GM18511 (cell line): ENCODE data around the gene ACTBL2.
"Not testable (repeated sequence)": the region's sequence is repeated elsewhere in the genome, so short reads cannot be mapped to it uniquely, and the experiment has no call there.

Source experiments
- ATAC-seq: cut with Tn5 transposase; IDR thresholded peaks from one replicate; pipeline ENCODE4 v1.9.1; 2021; ENCODE audit warnings: mild to moderate bottlenecking, moderate library complexity; ENCODE audit not compliant: unreplicated experiment

ACTBL2 gene

GRCh38 chr5:57482671-57483106 is at the start of gene ACTBL2:
Gene ACTBL2 (minus strand): TSS chr5:57482811. CDS start chr5:57482707, 104 bp downstream.
- ATAC-seq, result no peak

DNA sequence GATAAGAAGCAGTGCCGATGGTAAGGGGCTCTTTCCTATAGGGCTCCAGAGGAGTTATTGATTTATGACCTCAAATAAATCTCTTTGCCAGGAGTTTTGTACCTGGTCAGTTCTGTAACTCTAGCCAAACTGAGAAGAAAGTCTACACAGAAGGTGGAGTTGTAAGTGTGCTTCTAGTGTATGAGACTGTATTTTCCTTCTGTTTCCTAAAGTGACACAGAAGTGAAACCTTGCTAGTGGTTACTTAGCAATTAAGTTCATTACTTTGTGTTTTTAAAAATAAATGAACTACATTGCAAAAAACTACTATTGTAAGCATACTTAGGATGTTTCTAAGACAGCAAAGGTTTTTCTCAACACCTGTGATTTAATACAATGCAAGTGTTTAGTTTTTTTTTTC is 48.7 kb upstream of the ACTBL2 start:
- peak; percentile 71 for ATAC-seq

DNA sequence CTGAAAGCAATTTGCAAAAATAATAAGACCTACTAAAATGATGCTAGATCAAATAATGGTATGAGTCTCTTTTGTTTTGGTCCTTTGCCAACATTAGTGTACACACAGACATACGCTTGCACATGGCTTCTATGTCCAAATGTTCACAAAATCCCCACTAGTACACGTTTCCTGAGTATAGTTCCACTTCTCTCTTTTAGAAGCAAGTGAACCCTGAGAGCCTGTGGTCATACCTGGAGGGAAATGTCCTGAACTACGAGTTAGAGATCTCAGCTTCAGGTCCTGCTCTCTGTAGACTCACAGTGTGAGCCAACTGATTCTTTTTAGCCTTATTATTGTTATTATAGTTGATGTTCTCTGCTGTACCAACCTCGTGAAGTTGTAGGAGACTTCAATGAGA is 47.3 kb upstream of the ACTBL2 start:
- peak; percentile 70 for ATAC-seq

- ATAC-seq, result no peak
These were observed 45.3 kb upstream of the ACTBL2 start for GRCh38 chr5:57527870-57528269.

GRCh38 chr5:57524348-57525060 is 41.9 kb upstream of the ACTBL2 start:
- no peak for ATAC-seq

DNA sequence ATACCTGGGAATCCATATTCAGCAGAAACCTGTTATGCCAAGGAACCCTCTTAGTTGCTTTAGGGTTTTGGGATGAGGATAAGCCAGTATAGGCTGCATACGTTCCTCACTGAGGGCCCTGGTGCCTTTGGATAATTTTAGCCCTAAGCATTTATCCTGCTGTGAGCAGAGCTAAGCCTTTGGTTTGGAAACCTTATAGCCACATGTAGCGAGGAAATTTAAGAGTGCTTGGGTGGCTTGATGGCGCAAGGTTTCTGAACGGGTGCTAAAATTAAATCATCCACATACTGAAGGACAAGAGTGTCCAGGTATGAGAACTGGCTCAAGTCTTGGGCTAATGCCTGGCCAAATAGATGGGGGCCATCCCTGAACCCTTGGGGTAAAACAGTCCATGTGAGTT is 39.9 kb upstream of the ACTBL2 start:
- ATAC-seq, result not testable (repeated sequence)

- ATAC-seq, result not testable (repeated sequence)
These were observed 35.8 kb upstream of the ACTBL2 start for GRCh38 chr5:57518415-57518814.

- no peak for ATAC-seq
These were observed 34.6 kb upstream of the ACTBL2 start for GRCh38 chr5:57517250-57517649.

DNA sequence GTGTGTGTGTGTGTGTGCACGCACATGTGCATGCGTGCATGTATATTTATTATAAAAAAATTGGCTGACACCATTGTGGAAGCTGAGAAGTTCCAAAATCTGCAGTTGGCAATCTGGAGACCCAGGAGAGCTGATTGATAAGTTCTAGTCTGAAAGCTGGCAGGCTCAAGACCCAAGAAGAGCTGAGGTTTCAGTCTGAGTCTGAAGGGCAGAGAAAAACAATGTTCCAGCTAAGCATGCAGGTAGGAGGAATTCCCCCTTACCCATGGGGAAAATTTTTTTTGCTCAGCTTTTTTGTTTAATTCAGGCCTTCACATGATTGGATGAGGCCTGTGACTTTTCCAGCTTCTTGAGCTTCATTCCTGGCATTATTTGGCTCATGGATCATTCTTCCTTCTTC is 31.2 kb upstream of the ACTBL2 start:
- peak; percentile 70 for ATAC-seq

DNA sequence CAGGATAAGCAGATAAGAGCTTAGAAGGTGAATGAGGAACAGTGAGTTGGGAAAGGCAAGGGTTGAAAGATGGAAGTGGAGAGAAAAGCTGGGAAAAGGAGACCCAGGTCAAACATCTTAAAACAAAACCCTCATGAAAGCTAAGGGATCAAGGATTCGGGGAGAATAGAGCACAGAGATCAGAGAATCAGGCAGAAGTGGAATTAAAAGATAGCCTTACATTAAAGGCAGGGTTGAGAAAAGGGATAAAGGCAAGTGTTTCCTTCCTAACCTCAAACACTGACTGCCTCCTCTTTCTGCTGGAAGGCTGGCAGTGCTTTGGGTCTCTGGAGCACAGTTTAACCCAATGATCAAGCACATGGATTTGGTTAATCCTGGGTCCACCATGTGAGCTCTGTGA is 28.7 kb upstream of the ACTBL2 start:
- ATAC-seq, result no peak

DNA sequence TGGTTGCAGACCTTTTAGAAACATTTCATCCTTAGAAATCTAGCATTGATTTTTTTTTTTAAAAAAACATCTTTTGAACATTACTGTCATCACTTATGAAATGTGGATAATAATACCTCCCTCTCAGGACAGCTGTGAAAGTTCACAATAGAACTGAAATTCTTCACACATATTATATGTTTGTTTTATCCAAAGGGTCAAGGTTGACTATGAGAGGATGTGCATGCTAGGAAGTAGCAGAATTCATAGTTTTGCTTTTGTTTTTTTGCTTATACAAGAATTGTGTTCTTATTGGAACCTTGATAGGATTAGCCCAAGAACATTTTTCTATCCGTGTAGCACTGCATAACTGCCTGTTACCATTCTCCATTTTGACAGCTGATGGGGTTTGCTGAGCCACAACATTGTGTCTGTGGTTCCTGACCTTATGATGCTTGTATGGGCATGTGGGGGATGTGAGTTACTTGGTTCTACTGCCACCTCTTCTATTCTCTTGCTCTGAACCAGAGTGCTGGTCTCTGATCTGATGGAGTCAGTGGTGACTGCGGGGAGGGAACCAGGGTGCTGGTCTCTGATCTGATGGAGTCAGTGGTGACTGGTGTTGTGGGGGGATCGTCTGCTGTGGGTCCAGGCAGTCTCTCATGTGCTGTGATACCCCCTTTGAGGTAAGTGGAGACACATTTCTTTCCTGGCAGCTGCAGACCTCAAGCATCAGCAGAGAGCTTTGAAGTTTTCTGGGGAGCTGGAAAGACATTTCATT is 27.1 kb upstream of the ACTBL2 start:
- no peak for ATAC-seq

- ATAC-seq, result no peak
These were observed 25.6 kb upstream of the ACTBL2 start for GRCh38 chr5:57508211-57508610.

DNA sequence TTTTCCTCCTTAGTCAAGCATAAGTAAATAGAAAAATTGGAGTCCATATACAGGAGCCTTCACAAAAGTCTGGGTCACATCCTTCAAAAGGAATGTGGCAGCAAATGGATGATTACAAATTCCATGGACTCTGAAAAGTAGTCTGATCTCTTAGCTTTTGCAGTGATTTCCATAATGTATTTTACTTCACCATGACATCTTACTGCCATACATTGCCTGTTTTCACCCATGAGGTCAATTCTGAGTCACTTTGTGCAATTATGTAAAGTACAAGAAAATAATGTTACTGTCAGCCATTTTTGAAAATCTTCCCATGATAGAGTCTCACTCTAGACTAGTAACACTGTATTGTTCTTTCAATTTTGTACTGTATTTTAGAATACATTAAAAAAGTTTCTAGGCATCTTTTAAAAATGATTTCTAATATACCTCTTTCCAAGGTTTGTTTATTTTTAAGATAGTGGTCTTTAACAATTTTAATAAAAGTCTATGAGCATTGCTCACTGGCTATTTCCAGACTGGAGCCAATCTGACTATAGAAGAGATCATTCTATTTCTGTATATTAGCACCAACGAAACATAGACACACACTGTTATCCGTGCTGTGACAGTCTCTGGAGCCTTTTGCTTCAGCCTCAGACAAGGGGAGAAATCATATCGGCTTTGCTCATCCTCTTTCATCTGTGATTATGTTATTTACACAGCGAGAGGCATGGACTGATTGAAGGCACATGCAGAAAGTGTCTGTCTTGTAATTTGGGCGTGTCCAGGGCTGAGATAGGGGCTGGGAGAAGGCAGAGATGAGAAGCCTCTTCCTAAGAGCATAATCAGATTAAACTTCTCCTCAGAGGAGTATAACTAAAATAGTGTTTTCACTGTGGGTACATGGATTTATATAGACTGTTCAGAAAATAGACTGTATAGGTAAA is 22.9 kb upstream of the ACTBL2 start:
- ATAC-seq, result no peak

DNA sequence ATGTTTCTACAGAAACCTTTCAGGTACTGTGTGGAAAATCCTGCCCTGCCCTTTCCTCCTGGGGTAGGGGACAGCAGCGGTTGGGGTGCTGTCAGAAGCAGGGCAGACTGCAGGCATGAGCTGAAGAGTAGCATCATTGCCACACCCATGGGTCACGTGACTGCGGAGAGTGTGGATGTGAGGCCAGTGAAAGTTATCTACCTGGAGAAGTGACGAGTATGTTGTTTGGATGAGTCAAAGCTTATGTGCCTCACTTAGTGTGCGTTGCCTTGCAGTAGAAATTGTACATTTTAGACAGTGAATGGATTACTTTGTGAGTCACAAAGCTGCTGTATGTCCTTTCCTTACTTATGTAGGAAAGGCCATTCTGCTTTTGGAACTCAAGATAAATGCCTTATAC is 21.7 kb upstream of the ACTBL2 start:
- no peak for ATAC-seq

DNA sequence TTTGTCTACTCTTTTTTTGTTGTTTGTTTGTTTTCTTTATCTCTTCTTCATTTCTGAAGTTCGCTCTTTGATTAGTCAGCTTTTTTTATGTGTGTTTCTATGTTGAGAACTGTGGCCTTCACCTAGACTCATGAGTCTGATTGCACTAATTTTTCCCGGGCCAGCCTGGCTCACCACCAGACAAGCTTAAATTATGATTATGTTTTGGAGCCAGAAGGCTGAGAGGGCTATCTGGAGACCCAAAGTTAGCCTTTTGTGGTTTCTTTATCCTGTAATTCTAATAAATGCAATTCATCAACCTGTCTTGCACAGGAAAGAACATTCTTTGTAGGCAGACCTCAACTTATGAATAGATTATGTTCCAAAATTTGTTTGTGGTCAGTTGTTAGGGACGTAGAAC is 20.8 kb upstream of the ACTBL2 start:
- ATAC-seq, result no peak

DNA sequence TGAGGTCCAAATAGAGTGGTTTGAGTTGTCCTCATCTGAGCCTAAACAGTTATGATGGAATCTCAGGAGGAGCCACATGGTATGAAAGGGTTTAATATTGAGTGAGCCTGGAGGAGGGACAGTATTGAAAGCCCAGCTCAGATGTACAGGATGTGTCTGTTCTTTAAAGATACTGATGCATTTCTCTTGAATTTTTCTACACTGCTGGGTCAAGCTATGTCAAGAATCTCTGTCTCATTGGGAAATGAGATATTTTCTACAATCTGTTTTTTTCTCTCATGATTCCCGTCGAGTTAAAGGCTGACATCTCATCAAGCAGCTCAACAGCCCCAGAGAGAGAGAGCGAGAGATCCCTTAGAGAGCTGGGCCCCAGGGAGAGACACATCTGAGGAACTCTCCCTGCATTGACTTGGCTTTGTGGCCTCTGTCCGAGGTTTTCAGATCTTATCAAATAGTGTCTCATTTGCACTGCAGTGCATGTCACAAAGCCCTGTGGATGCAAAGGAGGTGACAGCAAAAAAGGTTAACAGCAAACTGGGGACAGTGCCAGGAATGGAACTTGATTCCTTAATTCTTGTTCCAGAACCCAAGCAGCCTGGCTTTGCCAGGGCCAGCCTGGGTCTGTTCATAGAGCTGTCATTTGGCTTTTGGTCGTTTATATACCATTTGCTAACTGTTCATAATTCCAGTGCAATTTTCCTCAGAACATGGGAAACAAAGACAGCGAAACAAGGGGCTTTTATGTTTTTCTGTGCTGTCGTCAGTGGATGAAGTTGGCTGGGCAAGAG is 19.0 kb upstream of the ACTBL2 start:
- no peak for ATAC-seq

DNA sequence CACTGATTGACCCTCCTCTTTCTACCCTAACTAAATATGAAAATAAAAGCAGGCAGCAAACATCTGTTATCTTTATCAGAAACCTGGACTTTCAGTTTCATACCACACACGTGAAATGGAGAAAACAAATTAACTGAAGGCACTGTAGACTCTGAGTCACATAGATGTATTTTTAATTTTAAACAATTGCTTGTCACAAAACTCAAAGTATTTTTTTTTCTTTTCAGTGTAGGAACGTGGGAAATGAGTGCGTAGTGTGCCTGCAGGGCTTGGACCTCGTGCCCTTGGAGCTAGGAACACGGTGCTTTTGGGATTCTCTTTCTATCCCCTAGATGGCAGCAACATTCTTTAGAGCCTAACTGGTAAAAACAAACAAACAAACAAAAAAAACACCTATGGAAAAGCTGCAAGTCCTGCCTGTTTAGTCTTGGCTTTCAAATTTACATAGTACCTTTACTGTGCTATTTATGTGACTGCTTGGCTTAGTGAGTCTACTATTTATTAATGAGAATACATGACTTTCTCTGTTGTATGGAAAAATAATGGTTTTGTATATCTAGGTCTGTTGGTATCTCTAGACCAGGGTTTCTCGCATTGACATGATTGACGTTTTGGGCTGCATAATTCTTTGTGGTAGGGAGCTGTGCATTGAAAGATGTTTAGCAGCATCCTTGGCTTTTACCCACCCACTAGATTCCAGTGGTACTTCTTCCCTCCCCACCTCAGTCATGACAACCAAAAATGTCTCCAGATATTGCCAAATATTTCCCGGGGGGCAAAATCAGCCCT is 16.8 kb upstream of the ACTBL2 start:
- ATAC-seq, result peak; percentile 83

DNA sequence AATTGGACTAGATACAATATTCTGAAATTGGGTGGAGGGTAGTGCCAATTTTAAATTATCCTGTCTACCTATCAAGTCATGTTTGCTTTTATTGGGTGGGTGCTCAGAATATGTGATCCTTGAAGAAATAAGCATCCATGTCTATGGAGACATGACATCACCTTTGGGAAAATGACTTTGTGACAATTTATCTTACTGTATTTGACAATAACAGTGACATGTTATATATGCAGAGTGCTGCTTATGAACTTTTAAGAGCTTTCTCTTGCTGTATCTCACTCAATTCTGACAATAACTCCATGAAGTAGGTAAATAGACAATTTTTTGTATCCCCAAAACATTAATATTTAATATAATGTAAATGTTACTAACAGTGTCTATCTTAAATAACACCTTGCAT is 15.1 kb upstream of the ACTBL2 start:
- ATAC-seq, result no peak

- ATAC-seq, result no peak
These were observed 12.9 kb upstream of the ACTBL2 start for GRCh38 chr5:57495285-57496086.
